A172 (cell line): ENCODE results near the gene FRMD3. TPM values are rescaled to one million over a fixed set of nuclear protein-coding genes. Genes with fewer than 3 reads are reported as not detected.

Source experiments
- DNase-seq: peaks from one replicate; pipeline ENCODE4 v3.0.0-alpha.2; 2015; ENCODE audit warnings: low spot score
- total RNA-seq: library from RNA; depleted of rRNA; stranded (reverse); fragments of >200 nt; shearing (Covaris generic); gene quantifications from 2 replicates; pipeline ENCODE4 v1.2.3, GENCODE V29; 2014

The FRMD3 gene
- total RNA-seq, 1 experiment from 2014 or later = 6.2 TPM

GRCh38 chr9:83284746-83285145, 253.5 kb downstream of the FRMD3 start:
- no peak for DNase-seq

GRCh38 chr9:83283528-83283927, 254.7 kb downstream of the FRMD3 start:
- DNase-seq = no peak

- DNase-seq = peak; percentile 82
Measured at GRCh38 chr9:83281306-83282255, 256.6 kb downstream of the FRMD3 start.

GRCh38 chr9:83280790-83281189, 257.4 kb downstream of the FRMD3 start:
- DNase-seq = no peak

- DNase-seq = peak; percentile 61
Measured at GRCh38 chr9:83280268-83280667, 257.9 kb downstream of the FRMD3 start.

GRCh38 chr9:83274787-83275186, 263.4 kb downstream of the FRMD3 start:
- no peak for DNase-seq

GRCh38 chr9:83271665-83272071, 266.5 kb downstream of the FRMD3 start:
- DNase-seq = no peak

GRCh38 chr9:83270116-83270515, 268.1 kb downstream of the FRMD3 start:
- no peak for DNase-seq

- peak; percentile 49 for DNase-seq
Measured at GRCh38 chr9:83267741-83268140, 270.5 kb downstream of the FRMD3 start.

- peak; percentile 68 for DNase-seq
Measured at GRCh38 chr9:83266666-83267496, 271.3 kb downstream of the FRMD3 start.

GRCh38 chr9:83266331-83266665, 271.9 kb downstream of the FRMD3 start:
- no peak for DNase-seq

- no peak for DNase-seq
Measured at GRCh38 chr9:83264315-83264714, 273.9 kb downstream of the FRMD3 start.

GRCh38 chr9:83259558-83259957, 278.6 kb downstream of the FRMD3 start:
- no peak for DNase-seq

GRCh38 chr9:83257937-83258891, 280.0 kb downstream of the FRMD3 start:
- no peak for DNase-seq

GRCh38 chr9:83247732-83248131, 290.5 kb downstream of the FRMD3 start:
- no peak for DNase-seq

GRCh38 chr9:83245979-83246659, 292.1 kb downstream of the FRMD3 start:
- no peak for DNase-seq

GRCh38 chr9:83242066-83242465, 296.1 kb downstream of the FRMD3 start:
- DNase-seq = no peak

GRCh38 chr9:83240671-83241070, 297.5 kb downstream of the FRMD3 start:
- DNase-seq = no peak

- DNase-seq = no peak
Measured at GRCh38 chr9:83239747-83240146, 298.5 kb downstream of the FRMD3 start.

GRCh38 chr9:83238871-83239640, 299.1 kb downstream of the FRMD3 start:
- no peak for DNase-seq
